Measurements from ENCODE around the gene UBR4.
"Not testable (repeated sequence)": the region's sequence is repeated elsewhere in the genome, so short reads cannot be mapped to it uniquely, and the experiment has no call there.

Gene UBR4

DNA sequence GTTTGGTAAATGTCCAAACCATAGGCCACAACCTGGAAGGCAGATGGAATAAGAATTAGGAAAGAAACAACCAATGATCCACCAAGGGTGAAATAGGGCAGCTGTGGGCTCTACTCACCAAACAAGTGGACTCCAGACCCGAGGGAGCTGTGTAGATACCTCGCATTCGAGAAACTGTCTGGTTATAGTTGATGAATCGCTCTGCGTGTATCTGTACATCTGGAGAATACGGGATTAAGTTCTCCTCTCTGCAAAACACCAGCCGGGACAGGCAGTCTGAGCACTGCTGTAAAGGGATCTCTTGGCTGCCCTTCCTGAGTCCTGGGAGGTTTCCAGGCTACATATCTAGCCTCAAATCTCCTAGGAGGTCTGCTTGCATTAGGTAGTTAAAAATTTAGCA, 9.4 kb upstream of the UBR4 start:
- DNase-seq = no peak

DNA sequence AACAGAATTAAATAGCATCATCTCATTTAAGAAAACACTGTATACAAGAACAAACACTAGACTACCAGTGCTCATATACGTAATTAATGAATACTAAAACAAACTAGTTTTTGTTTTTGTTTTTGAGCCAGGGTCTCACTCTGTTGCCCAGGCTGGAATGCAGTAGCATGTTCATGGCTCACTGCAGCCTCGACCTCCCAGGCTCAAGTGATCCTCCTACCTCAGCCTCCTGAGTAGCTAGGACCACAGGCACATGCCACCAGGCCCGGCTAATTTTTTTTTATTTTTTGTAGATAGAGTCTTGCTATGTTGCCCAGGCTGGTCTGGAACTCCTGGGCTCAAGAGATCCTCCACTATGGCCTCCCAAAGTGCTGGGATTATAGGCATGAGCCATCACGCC, 6.5 kb upstream of the UBR4 start:
- not testable (repeated sequence) for DNase-seq

DNA sequence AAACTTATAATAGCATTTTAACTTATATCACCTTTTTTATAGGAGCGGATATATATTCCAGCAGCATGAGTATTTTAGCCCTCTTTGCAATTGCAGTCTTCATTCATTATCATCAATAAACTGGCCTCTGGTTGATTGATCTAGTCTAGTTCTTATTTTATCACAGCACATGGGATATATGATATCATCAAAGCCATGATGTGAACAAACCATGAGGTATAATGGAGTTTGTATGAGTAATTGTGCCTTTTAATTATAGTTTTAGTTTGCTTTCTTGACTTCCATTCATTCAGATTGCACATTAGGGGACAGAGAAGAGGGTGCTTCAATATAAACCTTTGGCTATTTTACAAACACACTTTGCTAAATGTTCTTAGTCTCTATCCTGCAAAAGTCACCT, 3.5 kb upstream of the UBR4 start:
- DNase-seq = no peak

- DNase-seq = no peak
These were observed 2.1 kb upstream of the UBR4 start for GRCh38 chr1:19212167-19212566.

DNA sequence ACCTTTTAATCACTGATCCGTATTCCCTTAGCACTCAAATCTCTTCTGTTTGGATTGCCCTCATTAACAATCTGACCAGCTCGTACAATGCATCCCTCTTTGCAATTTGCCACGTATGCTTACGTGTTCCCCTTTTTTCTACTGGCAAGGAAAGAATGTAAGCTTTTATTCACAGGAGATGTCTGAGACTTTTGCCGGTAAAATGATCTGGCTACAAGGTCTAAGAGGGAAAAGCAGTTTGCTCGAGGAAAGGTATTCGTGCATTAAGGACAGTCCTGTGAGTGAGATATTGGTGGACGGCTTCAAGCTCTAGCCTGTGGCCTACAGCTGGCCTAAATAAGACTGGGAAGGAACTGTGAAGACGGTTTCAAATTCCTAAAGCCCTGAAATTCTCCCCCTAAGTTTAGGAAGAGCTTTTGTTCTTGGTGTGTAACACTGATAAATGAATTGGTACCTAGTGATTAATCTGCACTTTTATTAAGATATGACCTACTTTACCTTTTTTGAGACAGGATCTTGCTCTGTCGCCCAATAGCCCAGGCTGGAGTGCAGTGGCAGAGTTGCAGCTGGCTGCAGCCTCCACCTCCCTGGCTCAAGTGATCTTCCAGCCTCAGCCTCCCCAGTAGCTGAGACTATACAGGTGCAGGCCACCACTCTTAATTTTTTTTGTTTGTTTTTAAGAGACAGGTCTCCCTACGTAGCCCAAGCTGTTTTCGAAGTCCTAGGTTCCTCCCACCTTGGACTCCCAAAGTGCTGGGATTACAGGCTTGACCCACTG, 895 bp upstream of the UBR4 start:
- DNase-seq = no peak

DNA sequence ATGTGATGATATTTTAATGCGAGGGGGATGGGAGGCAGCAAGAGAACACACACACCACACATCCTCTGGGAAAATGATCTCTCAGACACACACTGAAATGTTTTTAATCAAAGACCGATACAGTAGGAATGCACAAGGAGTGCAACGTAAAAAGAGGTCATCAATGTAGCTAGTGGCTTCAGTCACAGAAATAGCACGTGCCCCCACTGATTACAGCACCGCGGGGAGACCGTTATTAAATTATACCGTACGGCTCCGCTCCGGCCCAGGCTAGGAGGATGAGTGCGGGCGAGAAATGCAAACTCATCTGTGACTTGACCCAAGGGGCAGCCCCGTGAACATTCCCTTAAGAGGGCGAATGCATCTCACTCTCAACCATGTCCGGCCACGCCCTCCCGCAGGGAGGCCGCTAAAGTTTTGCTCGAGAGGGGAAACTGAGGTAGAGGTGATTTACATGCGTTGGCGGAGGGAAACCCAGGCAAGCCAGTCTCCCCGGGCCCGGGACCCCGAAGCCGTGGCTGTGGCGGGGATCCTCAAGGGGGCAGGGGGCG, 552 bp downstream of the UBR4 start:
- no peak for DNase-seq

GRCh38 chr1:19208710-19209438, 1.2 kb downstream of the UBR4 start:
- DNase-seq = no peak

DNA sequence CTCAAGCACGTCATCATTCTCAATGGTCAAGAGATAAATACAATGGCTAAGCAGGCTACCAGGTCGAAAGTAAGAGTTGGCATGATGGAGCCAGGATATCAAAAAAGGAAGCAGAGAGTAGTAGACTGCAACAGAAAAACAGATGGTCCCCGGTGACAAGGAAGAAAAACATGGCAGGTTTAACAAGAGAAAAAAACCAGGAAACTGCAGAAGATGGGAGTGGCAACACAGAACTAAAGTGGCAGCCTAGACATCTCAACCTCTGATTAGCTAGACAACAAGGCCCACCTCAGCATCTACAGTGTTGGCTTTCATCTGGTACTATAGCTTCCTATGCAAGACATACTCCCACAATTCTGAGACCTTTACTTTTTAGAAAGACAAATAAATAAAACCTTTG, 3.1 kb downstream of the UBR4 start:
- no peak for DNase-seq

DNA sequence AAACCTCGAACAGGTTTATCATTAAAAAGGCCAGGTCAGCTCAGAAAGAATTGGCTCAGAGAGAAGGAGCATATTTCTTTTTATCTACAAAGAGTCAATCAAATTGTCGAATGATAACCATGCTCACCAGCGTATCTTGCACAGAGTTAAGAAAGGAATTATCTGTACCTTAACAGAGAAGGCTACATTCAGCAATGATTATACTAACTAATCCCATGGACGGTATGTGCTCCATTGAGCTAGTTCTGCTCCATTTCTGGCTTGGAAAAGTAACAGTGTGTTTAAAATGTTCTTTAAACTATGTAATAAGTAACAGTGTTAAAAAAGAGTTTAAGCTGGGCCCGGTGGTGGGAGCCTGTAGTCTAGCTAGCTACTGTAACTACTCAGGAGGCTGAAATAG, 4.2 kb downstream of the UBR4 start:
- DNase-seq = no peak

- DNase-seq = no peak
These were observed 4.7 kb downstream of the UBR4 start for GRCh38 chr1:19205403-19205802.

GRCh38 chr1:19204446-19205266, 5.4 kb downstream of the UBR4 start:
- DNase-seq = no peak

GRCh38 chr1:19203440-19203839, 6.6 kb downstream of the UBR4 start:
- no peak for DNase-seq

DNA sequence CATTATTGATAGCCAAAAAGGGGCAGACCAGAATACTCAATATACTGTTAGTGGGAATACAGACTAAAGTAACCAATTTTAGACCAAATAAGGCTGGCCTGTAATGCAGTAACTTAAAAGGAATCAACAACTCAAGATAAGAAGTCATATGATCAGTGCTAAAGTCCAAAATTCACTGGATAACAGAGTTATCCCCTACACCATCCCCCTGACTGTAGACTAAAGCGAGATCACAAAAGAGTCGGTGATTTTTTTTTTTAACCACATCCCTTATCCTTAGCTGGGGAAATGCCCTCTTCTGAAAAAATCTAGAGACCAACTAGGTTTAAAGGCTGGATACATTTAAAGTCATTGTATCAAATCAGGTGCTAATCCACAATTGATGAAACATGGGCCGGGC, 7.7 kb downstream of the UBR4 start:
- DNase-seq = no peak

- DNase-seq = no peak
These were observed 10.0 kb downstream of the UBR4 start for GRCh38 chr1:19199969-19200604.

GRCh38 chr1:19199329-19199968, 10.6 kb downstream of the UBR4 start:
- DNase-seq = no peak

DNA sequence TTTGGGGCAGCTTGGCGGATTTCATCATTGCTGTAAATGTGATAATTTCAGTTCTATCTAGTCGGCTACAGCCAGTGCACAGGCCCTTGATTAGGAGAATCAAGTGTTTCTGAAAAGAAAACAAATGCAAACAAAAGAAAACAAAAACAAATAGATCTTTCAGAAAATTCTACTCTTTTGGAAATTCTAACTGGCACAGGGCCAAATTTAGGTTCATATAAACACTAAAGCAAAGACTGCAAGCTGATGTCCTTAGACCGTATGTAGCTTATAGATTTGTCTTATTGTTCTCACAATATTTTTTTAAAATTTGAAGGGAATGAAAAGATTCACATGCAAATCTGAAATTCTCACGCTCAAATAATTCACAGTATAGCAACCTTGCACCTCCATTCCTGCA, 11.2 kb downstream of the UBR4 start:
- no peak for DNase-seq

DNA sequence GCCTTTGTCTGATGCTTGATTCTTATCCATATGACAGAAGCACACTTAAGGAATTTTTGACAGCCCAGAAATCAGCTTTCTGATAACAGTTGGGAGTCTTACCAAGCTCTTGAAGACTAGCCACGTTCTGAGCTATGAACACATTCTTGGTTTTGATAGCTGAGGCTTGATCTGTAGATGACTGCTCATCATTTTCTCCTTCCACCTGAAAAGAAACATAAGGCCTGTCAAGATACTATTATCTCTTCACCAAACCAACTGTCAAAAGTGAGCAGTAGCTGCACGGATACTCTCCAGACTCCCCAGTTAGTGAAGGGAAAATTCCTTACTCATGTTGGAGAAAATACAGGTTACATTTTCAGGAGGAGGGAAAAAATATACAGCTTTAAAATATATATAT, 12.2 kb downstream of the UBR4 start:
- no peak for DNase-seq

DNA sequence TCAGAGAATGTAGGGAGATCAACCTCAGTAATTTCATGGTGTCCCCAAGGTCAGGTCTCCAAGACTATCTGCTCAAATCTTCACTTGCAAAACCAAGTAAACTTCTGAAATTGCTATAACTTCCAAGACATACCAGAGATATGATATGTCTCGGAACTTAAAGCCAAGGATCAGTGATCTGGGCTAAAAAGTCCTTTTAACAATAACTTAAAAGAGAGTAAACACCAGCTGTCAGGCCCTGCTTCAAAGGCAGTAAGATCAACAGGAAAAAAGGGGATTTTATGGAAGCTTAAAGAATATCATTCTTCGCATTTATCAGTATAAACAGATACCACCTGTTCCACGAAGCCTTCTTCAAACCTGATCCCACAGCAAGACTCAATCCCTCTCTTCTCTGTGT, 13.7 kb downstream of the UBR4 start:
- no peak for DNase-seq

- no peak for DNase-seq
These were observed 17.1 kb downstream of the UBR4 start for GRCh38 chr1:19193004-19193403.

DNA sequence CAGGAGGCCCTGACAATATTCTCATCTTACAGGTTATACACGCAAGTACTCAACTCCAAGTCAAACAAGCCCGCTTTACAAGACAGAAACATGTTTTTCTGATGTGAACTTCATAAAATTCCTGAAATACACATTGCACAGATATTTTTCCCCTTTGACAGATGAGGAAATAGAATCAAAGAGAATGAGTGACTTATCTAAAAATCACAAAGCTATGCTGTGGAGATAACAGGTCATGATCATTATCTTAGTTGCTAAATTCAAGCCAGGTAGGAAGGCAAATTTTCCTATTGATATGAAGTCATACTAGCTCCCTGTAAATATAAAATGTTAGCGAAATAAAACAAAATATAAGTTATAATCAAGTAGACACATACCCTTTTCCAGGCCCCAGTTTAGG, 18.3 kb downstream of the UBR4 start:
- DNase-seq = no peak

GRCh38 chr1:19190468-19190867, 19.6 kb downstream of the UBR4 start:
- DNase-seq = no peak

GRCh38 chr1:19189270-19189669, 20.8 kb downstream of the UBR4 start:
- no peak for DNase-seq

Data from NCI-H1436 (cell line).